ENCODE measurements around the gene RFX5. TPM values are rescaled to one million over a fixed set of nuclear protein-coding genes. Genes with fewer than 3 reads are reported as not detected.

The RFX5 gene
- total RNA-seq, 1 experiment from 2014 or later: 72.7 TPM

GRCh38 chr1:151368393-151369301 is 21.6 kb upstream of the RFX5 start:
- Histone ChIP-seq H2BK5ac (ENCODE audit: insufficient read length, low read length) (no peak overlapping the region), H3K23me2 (ENCODE audit: insufficient read length, low read depth, low read length, poor library complexity, severe bottlenecking) (no peaks in the 10 kb centered on the region), H3K79me1 (ENCODE audit: insufficient read depth, low read depth, low read length, poor library complexity, severe bottlenecking) (no peaks in the 10 kb centered on the region), H3K27me3 (ENCODE audit: insufficient read depth, low read length) (no peaks in the 10 kb centered on the region), H3K27ac (ENCODE audit: insufficient read length, low read depth, low read length) (no peak overlapping the region), H3K4me1 (ENCODE audit: insufficient read depth, low read length) (no peaks in the 10 kb centered on the region), H3K9ac (ENCODE audit: extremely low read depth, insufficient read length, low read length) (no peak overlapping the region), H3K23ac (ENCODE audit: insufficient read length, low read depth, low read length) (no peak overlapping the region), H2AK5ac (ENCODE audit: insufficient read length, low read length) (no peak overlapping the region), H2BK15ac (ENCODE audit: low read depth, low read length) (no peak overlapping the region), H3K4ac (ENCODE audit: low read depth, low read length) (no peak overlapping the region), H3K4me2 (ENCODE audit: insufficient read depth, insufficient read length, low read length) (no peak overlapping the region), H3T11ph (ENCODE audit: low read length) (no peak overlapping the region), H2BK20ac (ENCODE audit: low read depth, low read length, poor library complexity, severe bottlenecking) (no peak overlapping the region), H3K14ac (ENCODE audit: insufficient read depth, low read length) (no peak overlapping the region; the same call in 1 of the 2 replicates), H4K20me1 (ENCODE audit: control insufficient read depth, insufficient read depth, insufficient read length) (no peaks in the 10 kb centered on the region), H2BK12ac (ENCODE audit: insufficient read length, low read depth, low read length) (no peak overlapping the region), H4K8ac (replicated peaks; ENCODE audit: insufficient read length, low read depth, low read length) (no peak overlapping the region), H2AFZ (ENCODE audit: low read length) (no peak overlapping the region), H4K91ac (ENCODE audit: insufficient read length, low read depth, low read length) (no peak overlapping the region), H3K18ac (ENCODE audit: insufficient read length, low read depth, low read length) (no peak overlapping the region), H3K79me2 (ENCODE audit: insufficient read depth, low read length) (no peaks in the 10 kb centered on the region), H3K56ac (ENCODE audit: insufficient read length, low read depth, low read length) (no peak overlapping the region), H3K9me3 (ENCODE audit: control insufficient read depth, low read depth, low read length) (no peaks in the 10 kb centered on the region), H4K5ac (ENCODE audit: insufficient read length, low read depth, low read length) (no peak overlapping the region), H2BK120ac (ENCODE audit: low read depth, low read length, poor library complexity, severe bottlenecking) (no peak overlapping the region)
- peaks cover 2 to 4% of the 10 kb centered on the region in 2 experiments; a peak in 4 of 5 replicates for H3K9me3 Mint-ChIP-seq
- no peak for TF ChIP-seq CTCF (conservative IDR thresholded peaks at IDR 0.05)
- H3K4me3 Mint-ChIP-seq: no peak overlapping the region
- H3K27me3 Mint-ChIP-seq (ENCODE audit: low read depth): no peaks in the 10 kb centered on the region
- peaks cover 8 to 24% (median 20%) of the 10 kb centered on the region in 3 experiments for H3K36me3 Mint-ChIP-seq (ENCODE audit: insufficient read depth in 1 of 3, low read depth in 3 of 3)
- peaks cover 15 to 27% of the 10 kb centered on the region in 2 experiments for H3K4me1 Mint-ChIP-seq
- no peak overlapping the region for H3K27ac Mint-ChIP-seq
- DNase-seq: no peak
- WGBS (ENCODE audit: extremely low coverage, insufficient read length, low lambda C conversion rate): no CpG with 5 or more reads among the region's 20 CpGs

All from H9 (cell line).